GM12878 (cell line): ENCODE measurements around the gene MLEC.

Source experiments
- CTCF ChIP-seq, 3 experiments: IDR thresholded peaks in 2 of 3; conservative IDR thresholded peaks in 1 of 3; 2 replicates each; pipeline ENCODE4 v1.5.1; 2011; ENCODE audit warnings: low read depth in 3 of 3, low read length in 3 of 3, mild to moderate bottlenecking in 3 of 3, control low read depth in 2 of 3, moderate library complexity in 2 of 3, inconsistent platforms in 1 of 3, mixed read lengths in 1 of 3; ENCODE audit not compliant: control insufficient read depth in 2 of 3, insufficient read depth in 1 of 3; ENCODE audit errors: extremely low read depth in 1 of 3
- EP300 ChIP-seq, 2 experiments: fragments of 150-350 bp in 1 of 2; IDR thresholded peaks; 2 replicates each; pipeline ENCODE4 v1.6.1; 2011 to 2012; ENCODE audit warnings: low read depth in 2 of 2, low read length in 2 of 2, borderline replicate concordance in 1 of 2, improper control_type of control experiment in 1 of 2, inconsistent platforms in 1 of 2; ENCODE audit not compliant: control insufficient read depth in 1 of 2
- EZH2 ChIP-seq: IDR thresholded peaks from 2 replicates; pipeline ENCODE4 v1.6.1; 2012; ENCODE audit warnings: low read depth, mild to moderate bottlenecking, control low read depth, inconsistent platforms, low read length, borderline replicate concordance; ENCODE audit not compliant: control insufficient read depth
- FOXK2 ChIP-seq: fragments of 450-650 bp; IDR thresholded peaks from 2 replicates; pipeline ENCODE4 v1.6.1; 2017; ENCODE audit warnings: mild to moderate bottlenecking, moderate library complexity
- PBX3 ChIP-seq: IDR thresholded peaks from 2 replicates; pipeline ENCODE4 v1.6.1; 2011; ENCODE audit warnings: mild to moderate bottlenecking, low read depth, low read length, moderate library complexity; ENCODE audit not compliant: insufficient replicate concordance
- PML ChIP-seq: IDR thresholded peaks from 2 replicates; pipeline ENCODE4 v1.6.1; 2012; ENCODE audit warnings: low read length, inconsistent platforms
- POLR2A ChIP-seq: IDR thresholded peaks from 2 replicates; pipeline ENCODE4 v1.6.1; 2011; ENCODE audit warnings: low read depth, mild to moderate bottlenecking, low read length
- RAD21 ChIP-seq: IDR thresholded peaks from 2 replicates; pipeline ENCODE4 v1.6.1; 2011; ENCODE audit warnings: mild to moderate bottlenecking, low read depth, low read length, moderate library complexity; ENCODE audit not compliant: insufficient read depth
- RAD51 ChIP-seq: fragments of 450-650 bp; IDR thresholded peaks from 2 replicates; pipeline ENCODE4 v1.6.1; 2016; ENCODE audit warnings: moderate library complexity, mild to moderate bottlenecking, inconsistent platforms
- RCOR1 ChIP-seq: conservative IDR thresholded peaks from 2 replicates; pipeline ENCODE4 v1.6.1; 2012; ENCODE audit warnings: low read depth, low read length, improper control_type of control experiment
- SP1 ChIP-seq: IDR thresholded peaks from one replicate; pipeline ENCODE4 v1.6.1; 2011; ENCODE audit warnings: low read depth, low read length
- SREBF2 ChIP-seq: IDR thresholded peaks from 2 replicates; pipeline ENCODE4 v1.6.1; 2012; ENCODE audit warnings: mild to moderate bottlenecking, low read length
- ZNF384 ChIP-seq: IDR thresholded peaks from 2 replicates; pipeline ENCODE4 v1.6.1; 2012; ENCODE audit warnings: low read depth, mild to moderate bottlenecking, low read length, improper control_type of control experiment, borderline replicate concordance

- TF ChIP-seq EP300 (IDR thresholded peaks at IDR 0.05; ENCODE audit: borderline replicate concordance in 1 of 2, control insufficient read depth in 1 of 2, low read depth in 2 of 2, low read length in 2 of 2) (no peak; a peak in 1 of 4 replicates), EZH2 (no peak), SREBF2 (peak; percentile 71), PBX3 (no peak), CTCF (IDR thresholded peaks at IDR 0.05 in 2 of 3, conservative IDR thresholded peaks at IDR 0.05 in 1 of 3; ENCODE audit: control insufficient read depth in 2 of 3, extremely low read depth in 1 of 3, insufficient read depth in 1 of 3, low read depth in 3 of 3, low read length in 3 of 3) (no peak), POLR2A (no peak), RAD51 (no peak), ZNF384 (peak; percentile 85), SP1 (no peak), RAD21 (no peak), FOXK2 (no peak), PML (no peak), RCOR1 (no peak)
Observed at GRCh38 chr12:120668868-120669840, 17.8 kb upstream of the MLEC start.
